GM21423 (cell line): ENCODE data around the gene RASSF10.

ENCODE experiments used
- ATAC-seq: cut with Tn5 transposase; IDR thresholded peaks from one replicate; pipeline ENCODE4 v1.9.1; 2021; ENCODE audit warnings: mild to moderate bottlenecking, moderate library complexity; ENCODE audit not compliant: unreplicated experiment

Gene RASSF10

DNA sequence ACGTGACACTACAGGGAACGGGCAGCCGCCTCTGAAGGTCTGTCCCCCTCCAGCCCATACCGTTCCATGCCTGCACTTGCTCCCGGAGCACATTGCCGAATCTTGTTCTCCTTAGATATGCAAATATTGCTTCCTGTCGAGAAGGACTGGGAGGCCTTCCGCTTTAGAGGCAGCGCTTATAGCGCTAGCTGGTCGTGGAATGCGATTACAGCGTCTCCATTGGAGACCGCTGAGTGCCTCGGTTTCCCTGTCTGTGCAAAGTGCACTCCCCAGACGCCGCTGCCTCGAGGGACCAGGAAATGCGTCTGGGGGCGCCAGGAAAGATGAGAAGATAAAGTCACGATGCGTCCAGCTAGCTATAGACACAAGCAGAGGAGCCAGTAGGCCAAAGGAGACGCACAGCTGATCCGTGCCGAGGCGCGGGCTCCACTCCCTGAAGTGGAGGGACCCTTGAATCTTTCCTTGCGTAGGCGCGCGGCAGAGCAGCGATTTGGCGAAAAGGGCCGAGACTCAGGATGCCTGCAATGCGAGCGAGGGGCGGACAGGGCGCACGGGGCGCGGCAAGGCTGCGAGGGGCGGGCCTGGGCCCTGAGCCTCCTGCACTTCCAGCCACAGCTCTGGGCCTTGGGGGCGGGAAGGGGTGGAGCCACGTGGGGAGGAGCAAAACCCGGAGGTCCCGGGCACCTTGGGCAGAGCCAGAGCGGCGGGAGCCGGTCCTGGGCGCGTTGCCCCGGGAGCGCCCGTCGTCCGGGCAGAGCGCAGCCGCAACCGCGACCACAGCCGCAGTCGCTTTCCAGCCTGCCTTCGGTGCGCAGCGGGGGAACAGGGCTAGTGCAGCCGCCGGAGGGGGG, at the start of gene RASSF10:
Gene RASSF10 (plus strand): TSS at position 692 of the 851 bp plus-strand sequence. CDS start 261 bp downstream, outside the sequence.
- ATAC-seq = no peak

DNA sequence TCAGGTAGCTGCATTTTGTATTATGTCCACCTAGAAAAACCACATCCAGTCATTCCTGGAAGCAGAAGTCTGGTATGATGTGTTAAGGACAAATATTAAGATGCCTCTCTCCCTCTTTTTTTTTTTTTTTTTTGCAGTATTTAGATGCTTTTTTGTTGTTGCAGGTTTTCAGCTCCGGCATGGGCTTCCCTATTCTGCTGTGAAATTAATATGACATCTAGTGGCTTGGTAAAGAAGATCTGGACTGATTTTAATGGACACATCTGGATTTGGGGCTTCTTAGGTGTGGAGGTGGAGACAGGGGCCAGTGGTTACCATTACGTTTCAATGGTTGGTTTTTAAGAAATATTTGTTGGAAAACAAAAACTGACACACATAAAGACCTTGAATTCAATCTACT, 47.5 kb upstream of the RASSF10 start:
- ATAC-seq = no peak

DNA sequence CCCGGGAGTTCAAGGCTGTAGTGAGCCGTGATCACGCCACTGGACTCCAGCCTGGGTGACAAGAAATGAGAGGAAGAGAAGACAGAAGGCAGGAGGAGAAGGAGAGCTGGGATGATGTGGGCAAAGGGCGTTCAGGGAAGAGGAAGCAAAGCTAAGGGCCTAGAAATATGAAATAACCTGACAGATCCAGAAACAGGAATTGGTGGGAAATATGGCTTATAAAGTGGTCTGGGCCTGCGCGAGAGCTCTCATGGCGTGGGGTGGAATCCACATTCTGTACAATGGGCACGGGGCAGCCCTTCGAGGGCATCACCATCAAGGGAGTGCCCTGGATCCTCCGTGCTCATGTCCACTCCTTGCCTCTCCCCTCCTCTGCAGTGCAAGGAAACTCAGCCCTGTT, 46.8 kb upstream of the RASSF10 start:
- no peak for ATAC-seq

DNA sequence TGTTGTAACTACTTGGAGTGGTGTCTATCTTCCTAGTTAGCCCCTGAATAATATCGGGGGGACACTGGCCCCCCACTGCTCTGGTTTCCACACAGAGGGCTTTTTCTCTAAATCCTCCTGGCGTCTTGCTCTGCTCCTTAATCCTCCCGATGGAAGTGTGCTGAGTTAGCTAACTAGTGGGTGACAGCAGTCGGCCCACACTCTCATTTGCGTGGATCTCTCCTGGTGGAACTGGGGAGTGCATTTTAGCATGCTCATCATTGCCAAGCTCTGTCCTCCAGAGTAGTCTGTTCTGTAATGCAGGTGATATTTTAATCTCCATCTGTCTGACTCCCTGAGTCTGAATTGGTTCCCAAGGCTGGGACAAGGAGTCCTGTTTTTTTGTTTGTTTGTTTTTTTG, 46.1 kb upstream of the RASSF10 start:
- no peak for ATAC-seq

DNA sequence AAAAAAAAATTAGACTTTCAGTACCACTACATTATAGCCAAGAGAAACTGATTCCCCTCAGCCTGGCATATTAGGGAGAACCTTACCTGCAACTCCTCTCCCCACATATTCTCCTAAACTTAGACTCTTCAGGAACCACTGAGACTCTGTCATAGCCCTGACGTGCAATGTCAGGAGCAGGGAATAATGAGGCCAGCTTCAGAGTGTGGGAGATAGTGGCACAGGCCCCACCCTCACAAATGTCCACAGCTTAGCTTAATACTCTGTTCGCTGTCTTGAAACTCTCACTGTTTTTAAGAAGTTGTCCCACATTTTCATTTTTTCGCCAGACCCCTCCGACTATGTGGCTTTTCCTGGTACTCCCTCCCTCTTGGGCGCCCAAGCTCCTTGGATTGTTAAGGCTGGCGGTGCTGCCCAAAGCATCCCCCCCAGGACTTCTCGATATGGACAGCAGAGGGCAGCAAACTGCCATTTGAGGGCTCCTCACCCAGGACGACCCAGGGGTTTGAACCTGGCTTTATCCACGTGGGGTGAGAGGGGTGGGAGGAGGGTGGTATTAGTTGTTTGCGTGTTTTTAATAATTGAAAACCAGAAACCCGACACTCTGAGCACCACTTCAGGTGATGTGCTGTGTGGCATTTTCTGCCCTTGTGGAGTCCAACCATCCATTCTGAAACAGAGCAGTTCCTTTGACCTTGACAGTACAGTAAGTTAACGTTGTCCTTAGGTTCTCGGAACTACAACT, 45.2 kb upstream of the RASSF10 start:
- ATAC-seq = peak; percentile 75

DNA sequence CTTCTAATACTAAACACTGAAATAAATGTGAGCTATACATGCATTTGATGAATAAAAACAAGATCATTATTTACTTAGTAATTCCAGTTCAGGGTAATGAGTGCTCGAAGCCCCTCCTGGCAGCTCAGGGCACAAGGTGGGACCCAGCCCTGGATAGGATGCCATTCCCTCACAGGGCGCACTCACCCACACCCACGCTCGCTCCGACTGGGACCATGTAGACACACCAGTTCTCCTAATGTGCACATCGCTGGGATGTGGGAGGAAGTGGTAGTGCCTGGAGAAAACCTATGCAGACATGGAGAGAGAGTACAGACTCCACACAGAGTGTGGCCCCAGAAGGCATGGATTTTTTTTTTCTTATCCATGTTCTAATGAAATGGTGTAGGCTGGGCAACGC, 44.5 kb upstream of the RASSF10 start:
- ATAC-seq = no peak

DNA sequence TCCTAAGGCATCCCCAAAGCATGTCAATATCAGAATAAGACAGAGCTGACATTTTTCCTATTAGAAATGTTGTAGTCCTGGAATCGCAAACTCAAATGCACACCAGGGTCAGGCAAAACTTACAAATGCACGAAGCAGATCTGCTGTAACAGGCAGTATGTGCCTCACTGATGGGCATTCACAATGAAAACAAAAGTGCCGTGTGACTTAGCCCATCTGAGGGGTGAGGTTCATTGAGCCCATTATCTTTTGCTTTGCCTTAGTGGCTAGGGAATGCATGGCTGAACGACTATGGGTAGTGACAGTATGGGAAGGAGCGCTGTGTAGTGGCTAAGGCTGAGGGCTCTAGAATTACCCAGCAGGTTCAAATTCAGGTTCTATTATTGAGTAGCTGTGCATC, 43.1 kb upstream of the RASSF10 start:
- ATAC-seq = no peak

DNA sequence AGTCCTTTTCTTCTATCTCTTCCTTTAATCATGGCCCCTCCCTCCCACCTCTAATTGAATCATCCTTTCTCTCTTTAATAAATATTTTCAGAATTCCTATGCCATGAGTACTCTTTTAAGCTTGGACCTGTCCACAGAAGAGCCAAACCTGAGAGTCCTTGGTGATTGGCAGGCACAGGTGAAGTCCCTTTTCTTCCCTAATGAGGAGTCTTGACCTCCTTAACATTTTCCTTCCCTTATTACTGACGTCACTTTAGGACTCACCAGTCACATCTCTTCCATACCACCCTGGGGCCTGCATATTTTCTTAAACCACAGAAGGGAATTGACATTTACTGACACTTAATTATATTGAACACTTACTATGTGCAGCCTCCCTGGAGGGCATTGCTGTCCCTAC, 41.0 kb upstream of the RASSF10 start:
- ATAC-seq = no peak

DNA sequence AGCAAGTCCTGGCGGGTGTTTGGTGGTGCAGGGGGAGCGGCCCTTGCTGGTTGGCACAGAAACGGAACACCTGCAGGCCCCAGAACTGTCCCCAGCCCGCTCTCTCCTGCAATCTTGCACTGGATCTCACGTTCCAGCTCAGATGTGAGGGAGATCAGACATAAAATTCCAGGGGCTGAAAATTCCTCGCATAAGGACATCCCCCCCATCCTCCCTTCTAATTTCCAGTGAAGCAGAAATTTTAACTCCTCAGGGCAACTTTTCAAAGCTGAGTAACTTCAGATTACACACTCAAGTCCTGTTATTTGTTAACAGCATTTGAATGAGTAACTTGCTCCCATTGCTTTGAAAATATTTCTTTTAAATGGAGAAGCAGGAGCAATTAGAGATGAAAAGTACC, 40.3 kb upstream of the RASSF10 start:
- ATAC-seq = no peak

DNA sequence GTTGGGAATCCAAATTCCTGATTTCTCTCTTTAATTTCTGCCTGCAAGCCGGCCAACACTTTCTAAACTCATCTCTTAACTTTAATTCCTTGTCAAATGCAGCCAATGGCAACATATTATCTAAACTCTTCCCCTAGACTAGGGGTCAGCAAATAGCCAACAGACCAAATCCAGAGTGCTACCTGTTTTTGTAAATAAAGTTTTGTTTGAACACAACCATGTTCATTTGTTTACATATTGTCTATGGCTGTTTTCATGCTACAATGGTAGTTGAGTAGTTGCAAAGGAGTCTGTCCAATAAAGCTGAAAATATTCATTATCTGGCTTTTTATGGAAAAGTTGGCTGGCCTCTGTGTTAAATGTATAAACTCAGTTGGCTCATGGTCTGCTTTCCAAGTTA, 37.2 kb upstream of the RASSF10 start:
- no peak for ATAC-seq

DNA sequence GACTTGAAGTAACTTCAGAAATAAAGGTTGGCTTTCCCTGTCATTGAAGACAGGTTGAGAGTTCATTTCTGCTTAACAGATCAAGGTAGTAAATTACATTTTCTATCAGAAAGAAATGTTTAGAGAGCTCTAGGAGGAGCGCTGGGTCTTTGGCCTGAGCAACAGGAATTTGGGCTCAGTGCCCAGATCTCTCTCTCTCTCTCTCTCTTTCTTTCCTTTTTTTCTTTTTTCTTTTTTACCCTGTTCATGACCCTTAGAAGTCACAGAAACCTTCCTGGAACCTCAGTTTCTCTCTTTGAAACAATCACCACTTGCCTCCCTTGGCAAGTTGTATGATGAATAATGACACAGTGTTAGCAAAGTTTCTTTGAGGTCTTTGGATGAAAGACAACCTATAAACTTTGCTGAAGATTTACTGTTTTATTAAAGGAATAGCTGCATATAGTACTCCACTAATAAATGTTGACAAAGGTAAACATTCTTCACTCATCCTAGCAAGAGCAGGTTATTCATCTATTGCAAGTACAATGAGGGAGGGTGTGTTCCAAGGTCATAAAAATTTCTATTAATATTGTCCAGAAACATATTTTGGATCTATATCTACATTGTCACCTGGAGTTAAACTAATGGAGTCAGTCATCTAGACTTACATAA, 35.5 kb upstream of the RASSF10 start:
- ATAC-seq = no peak

DNA sequence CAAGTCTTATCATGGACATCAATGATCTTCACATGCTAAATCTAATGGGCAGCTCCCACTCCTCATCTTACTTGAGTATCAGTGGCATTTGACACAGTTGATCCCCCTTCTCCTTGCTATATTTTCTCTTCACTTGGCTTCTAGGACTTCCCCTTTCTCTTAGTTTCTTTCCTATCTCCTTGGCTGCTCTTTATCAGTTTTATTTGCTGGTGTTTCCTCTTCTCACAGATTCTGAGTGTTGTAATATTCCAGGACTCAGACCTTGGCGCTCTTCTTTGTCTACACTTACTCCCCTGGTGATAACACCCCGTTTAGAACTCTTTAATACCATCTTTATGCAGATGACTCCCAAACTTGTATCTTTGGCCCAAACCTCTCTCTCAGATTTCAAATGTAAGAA, 33.9 kb upstream of the RASSF10 start:
- no peak for ATAC-seq

DNA sequence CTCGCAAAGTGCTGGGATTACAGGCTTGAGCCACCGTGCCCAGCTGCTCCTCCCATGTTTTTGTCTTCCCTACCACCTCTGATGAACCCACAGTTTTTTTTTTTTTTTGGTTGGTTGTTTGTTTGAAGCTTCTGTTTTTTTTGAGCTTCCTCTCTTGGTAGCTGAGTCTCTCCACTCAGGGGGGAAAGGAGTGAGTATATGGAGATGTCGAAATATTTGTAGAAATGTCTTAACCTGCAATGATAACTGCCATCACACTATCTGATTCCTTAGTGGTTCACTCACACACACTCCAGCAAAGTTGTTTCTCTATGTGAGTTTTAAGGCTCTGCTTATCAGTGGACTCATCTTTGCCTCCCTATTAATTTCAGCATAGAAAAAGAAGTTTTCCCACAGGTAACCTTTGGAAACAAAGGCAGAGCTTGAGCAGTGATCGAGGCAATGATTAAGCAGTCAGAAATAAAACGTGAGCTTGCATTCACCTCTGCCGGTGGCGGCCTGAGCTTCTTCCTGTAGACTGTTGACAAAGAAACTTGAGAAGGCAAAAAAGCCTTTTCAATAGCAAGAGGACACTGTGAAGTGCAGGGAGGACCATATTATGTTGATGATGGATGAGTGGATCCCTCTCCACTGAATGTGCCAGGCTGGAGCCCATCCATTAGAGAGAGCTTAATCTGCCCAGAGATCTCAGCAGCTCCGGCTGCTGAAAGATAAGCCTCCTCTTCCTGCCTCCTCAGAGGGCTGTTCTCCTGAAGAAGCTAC, 29.0 kb upstream of the RASSF10 start:
- ATAC-seq = no peak

DNA sequence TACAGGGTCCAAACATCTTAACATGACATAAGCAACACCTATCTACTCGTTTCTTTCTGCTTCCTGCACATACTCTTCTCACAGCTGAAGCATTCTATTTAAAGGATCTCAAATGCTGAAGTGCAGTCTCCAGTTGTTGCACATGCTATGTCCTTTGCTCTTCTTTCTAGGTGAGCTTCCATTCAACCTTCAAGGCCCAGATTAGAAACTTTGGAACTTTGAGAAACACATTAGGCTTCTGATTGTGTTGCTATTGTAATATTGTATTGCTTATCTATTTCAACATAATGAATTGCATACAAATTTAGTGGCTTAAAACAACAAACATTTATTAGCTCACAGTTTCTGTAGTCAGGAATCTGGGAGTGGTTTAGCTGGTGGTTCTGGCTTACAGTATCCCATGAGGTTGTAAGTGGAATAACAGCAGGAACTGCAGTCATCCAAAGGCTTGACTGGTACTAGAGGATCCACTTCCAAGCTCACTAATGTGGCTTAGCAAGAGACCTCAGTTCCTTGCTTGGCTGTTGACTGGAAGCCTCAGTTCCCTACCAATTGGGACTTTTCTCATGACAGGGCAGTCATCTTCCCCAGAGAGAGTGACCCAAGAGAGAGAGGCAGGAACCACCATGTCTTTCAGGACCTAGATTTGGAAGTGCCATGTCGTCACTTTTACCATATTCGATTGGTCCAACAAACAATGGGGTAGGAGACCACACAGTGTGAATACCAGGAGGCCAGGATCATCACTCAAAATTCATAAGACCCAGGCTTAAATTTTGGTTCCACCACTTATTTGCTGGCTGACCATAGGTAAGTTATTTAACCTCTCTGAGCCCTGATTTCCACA, 27.2 kb upstream of the RASSF10 start:
- no peak for ATAC-seq

DNA sequence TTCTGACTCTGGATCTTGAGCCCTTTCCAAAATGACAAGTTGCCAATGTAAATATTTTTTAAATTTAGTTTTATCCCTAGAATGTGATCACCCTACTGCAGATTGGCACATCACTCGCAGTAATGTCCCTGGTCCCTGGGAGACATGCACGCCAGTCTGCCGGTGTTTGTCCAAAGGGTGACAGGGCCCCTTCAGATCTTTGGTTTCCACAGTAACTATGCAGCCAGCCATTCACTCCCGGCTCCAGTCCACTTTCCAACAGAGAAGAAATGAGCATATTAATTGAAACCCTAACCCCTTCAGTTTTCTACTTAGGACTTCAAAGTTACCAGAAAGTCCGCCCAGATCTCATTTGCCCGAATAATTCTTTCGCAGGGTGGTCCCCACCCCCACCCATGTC, 25.8 kb upstream of the RASSF10 start:
- no peak for ATAC-seq

DNA sequence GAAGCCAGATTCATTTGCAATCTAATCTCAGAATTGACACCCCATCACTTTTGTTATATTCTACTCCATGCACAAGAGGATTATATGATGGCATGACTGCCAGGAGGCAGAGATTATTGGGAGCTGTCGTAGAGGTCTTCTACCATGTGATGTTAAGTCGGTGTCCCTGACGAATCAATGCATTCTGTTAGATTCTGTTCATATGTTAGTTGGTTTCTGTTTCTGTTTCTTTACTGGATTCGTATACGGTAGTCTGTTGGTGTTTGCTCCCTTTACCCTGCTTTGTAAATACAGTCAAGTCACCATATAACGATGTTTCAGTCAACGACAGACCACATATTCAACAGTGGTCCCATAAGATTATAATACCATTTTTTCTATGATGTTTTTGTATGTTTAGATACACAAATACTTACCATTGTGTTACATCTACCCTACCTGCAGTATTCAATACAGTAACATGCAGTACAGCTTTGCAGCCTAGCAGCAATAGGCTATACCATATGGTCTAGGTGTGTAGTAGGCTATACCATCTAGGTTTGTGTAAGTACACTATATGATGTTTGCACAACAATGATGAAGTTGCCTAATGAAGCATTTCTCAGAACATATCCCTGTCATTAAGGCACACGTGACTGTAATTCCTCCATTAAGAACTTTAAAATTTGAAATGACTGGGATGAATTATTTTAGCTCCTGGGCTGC, 22.8 kb upstream of the RASSF10 start:
- ATAC-seq = no peak

DNA sequence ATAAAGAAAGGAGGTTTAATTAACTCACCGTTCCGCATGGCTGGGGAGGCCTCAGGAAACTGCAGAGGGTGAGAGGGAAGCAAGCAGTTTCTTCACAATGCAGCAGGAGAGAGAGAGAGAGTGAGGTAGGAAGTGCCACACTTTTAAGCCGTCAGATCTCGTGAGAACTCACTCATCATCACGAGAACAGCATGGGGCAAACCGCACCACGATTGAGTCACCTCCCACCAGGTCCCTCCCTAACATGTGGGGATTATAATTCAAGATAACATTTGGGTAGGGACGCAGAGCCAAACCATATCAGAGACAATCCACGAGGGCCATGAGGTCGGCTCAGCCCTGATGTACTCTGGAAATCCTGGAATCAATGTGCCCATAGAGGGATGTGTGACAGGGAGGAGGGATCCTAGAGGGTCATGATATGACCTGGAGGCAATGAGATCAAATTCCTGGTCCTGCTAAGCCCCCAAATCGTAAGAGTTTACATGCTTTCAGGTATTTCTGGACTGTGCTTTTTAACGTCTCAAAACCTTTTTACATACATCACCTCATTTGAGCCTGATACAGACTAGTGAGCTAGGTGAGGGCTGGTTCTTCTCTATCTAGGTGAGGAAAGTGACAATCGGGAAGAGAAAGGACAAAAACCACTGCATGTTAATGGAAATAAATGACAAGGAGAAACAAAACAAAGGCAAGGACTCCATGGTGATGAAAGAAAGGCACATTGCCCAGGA, 19.5 kb upstream of the RASSF10 start:
- no peak for ATAC-seq

DNA sequence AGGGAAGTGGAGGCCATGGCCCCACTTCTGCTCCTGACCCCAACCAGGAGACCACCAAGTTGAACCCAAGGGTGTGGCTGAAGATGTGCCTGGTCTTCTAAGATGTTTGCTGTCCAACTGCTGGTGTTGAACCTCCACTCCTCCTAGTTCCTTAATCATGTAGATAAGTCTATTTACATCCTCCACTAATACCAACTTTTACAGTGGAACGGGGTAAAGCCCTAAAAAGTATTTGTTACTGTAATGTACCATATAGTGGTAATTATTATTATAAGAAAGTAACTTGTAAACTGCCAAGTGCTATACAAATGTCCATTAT, 19.0 kb upstream of the RASSF10 start:
- no peak for ATAC-seq

DNA sequence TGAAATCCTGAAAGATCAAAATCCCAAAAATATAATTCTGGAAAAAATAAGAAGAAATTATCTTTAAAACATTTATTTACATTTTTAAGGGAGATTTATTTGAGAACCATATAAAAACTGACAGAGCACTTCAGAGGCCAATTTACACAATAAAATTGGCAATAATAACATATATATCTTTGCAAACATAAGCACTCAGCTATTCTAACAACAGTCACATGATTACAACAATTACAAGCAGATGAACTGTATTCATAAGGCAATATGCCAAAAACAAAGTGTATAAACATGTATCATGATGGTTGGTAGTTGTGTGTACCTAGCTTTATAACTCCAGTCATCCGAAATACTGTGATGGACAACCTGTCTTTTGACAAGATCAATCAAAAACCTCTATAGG, 17.7 kb upstream of the RASSF10 start:
- ATAC-seq = no peak
